Central memory CD8-positive, alpha-beta T cell (primary cell): ENCODE measurements around the gene FBXL14.
"Not testable (repeated sequence)": the region's sequence is repeated elsewhere in the genome, so short reads cannot be mapped to it uniquely, and the experiment has no call there.

Source experiments
- ATAC-seq: fragments of 150-1000 bp; cut with Tn5 transposase; replicated peaks from 2 replicates; pipeline ENCODE4 v1.10.0; 2022; ENCODE audit warnings: mild to moderate bottlenecking, moderate FRiP score, moderate number of reproducible peaks; ENCODE audit not compliant: poor library complexity, severe bottlenecking; ENCODE audit errors: extremely low read depth
- DNase-seq, 2 donors: peaks; one replicate each; pipeline ENCODE4 v3.0.0; 2021; ENCODE audit warnings: low spot score in 2 of 2
- H3K27ac Mint-ChIP-seq: one replicate; pipeline ENCODE4 v1.8.0; 2022; ENCODE audit warnings: low read depth, mild to moderate bottlenecking, moderate library complexity, mixed read lengths
- H3K27me3 Mint-ChIP-seq: one replicate; pipeline ENCODE4 v1.8.0; 2022; ENCODE audit warnings: mixed read lengths
- H3K36me3 Mint-ChIP-seq: one replicate; pipeline ENCODE4 v1.8.0; 2022; ENCODE audit warnings: mild to moderate bottlenecking, moderate library complexity, mixed read lengths; ENCODE audit not compliant: insufficient read depth
- H3K4me1 Mint-ChIP-seq: one replicate; pipeline ENCODE4 v1.8.0; 2022; ENCODE audit warnings: mixed read lengths
- H3K4me3 Mint-ChIP-seq: one replicate; pipeline ENCODE4 v1.8.0; 2022; ENCODE audit warnings: mild to moderate bottlenecking, moderate library complexity, mixed read lengths
- H3K9me3 Mint-ChIP-seq: one replicate; pipeline ENCODE4 v1.8.0; 2022; ENCODE audit warnings: mixed read lengths

Gene FBXL14

GRCh38 chr12:1566449-1567135 lies 27.8 kb downstream of the FBXL14 start:
- Mint-ChIP-seq H3K27ac (no peak overlapping the region), H3K4me3 (no peak overlapping the region), H3K4me1 (no peaks in the 10 kb centered on the region), H3K27me3 (peaks cover 3% of the 10 kb centered on the region), H3K36me3 (peaks cover 1% of the 10 kb centered on the region), H3K9me3 (no peaks in the 10 kb centered on the region)
- DNase-seq (no peak), ATAC-seq (no peak)

DNA sequence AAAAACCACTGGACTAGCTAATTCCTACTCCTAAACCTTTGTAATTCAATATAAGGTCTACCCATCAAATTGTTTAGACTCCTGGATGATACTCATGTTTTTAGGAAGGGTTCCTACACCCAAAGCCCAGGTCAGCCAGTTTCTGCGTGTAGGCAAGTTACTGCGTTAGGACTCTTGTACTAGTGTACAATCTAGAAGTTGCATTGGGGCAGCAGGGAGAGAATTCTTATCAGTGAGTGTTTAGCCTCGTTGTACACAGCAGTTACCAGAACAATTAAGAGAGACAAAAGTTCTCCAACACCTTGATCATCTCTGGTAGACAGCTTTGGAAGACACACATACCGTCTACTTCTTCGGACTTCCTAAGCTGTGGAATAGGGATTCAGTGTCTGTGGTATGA lies 29.2 kb downstream of the FBXL14 start:
- Mint-ChIP-seq H3K4me3 (no peak overlapping the region), H3K27me3 (peaks cover 2% of the 10 kb centered on the region), H3K9me3 (no peaks in the 10 kb centered on the region), H3K36me3 (peaks cover 1% of the 10 kb centered on the region), H3K4me1 (no peaks in the 10 kb centered on the region), H3K27ac (no peak overlapping the region)
- no peak for DNase-seq
- ATAC-seq = no peak

DNA sequence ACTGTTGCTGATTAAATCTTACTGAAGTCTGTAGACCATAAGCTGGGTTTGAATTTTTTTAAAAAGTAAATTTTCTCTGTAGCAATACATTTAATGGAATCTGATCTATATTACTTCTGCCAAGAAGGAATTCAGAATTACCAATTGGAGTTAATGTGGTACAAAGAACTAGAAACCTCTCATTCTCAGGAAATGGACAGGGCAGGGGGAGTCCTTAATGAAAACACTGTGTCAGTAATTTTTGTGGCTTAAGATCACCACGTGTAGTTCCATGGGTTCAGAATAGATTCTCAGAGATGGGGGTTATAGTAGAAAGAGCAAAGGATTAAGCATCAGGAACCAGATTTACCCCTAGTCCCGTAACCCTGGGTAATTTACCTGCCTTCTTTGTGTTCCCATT lies 30.3 kb downstream of the FBXL14 start:
- Mint-ChIP-seq H3K36me3 (peaks cover 1% of the 10 kb centered on the region), H3K4me3 (no peak overlapping the region)

DNA sequence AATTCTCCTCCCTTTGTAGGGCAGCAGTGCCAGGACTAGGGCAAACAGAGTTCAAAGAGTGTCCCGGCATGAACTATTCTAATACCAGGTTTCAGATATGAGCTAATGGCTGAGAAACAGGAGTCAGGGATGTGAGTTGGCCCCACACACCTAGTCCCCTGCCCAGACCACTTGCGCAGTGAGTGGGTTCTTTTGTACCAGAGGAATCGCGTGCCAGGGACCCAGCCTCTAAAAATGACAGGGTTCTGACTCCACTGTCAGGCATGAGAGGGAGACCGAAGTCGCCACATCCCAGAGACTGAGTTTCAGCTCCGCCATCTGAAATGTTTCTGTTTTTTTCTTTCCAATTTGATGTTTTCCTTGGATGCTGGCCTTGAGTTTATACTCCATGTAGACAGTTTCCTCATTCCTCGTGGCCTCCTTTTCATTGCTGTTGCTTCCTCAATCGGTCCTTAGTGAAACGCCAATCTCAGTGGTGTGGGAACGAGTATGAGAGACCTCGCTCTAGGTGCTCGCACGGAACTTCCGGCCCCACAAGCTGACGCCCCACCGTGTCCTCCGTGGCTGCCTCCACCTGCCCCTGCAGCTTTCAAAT lies 31.5 kb downstream of the FBXL14 start:
- Mint-ChIP-seq H3K9me3 (no peaks in the 10 kb centered on the region), H3K4me3 (no peak overlapping the region), H3K27me3 (peaks cover 14% of the 10 kb centered on the region), H3K27ac (no peak overlapping the region), H3K4me1 (no peaks in the 10 kb centered on the region), H3K36me3 (peaks cover 1% of the 10 kb centered on the region)
- DNase-seq = no peak
- ATAC-seq = no peak

More for the DNA sequence above, 30.3 kb downstream of the FBXL14 start:
- no peaks in the 10 kb centered on the region for H3K9me3 Mint-ChIP-seq
- no peak for DNase-seq
- H3K27me3 Mint-ChIP-seq = peaks cover 13% of the 10 kb centered on the region
- no peak overlapping the region for H3K27ac Mint-ChIP-seq
- H3K4me1 Mint-ChIP-seq = no peaks in the 10 kb centered on the region
- ATAC-seq = no peak

- DNase-seq (no peak), ATAC-seq (no peak)
- Mint-ChIP-seq H3K36me3 (peaks cover 1% of the 10 kb centered on the region), H3K9me3 (no peaks in the 10 kb centered on the region), H3K27ac (no peak overlapping the region), H3K4me1 (no peaks in the 10 kb centered on the region), H3K27me3 (peaks cover 14% of the 10 kb centered on the region), H3K4me3 (no peak overlapping the region)
Observed at GRCh38 chr12:1560704-1561103, 33.7 kb downstream of the FBXL14 start.

- H3K27ac Mint-ChIP-seq = no peak overlapping the region
- ATAC-seq (no peak), DNase-seq (no peak)
- H3K9me3 Mint-ChIP-seq = no peaks in the 10 kb centered on the region
- H3K27me3 Mint-ChIP-seq = peaks cover 14% of the 10 kb centered on the region
- H3K36me3 Mint-ChIP-seq = no peaks in the 10 kb centered on the region
- H3K4me3 Mint-ChIP-seq = no peak overlapping the region
- no peaks in the 10 kb centered on the region for H3K4me1 Mint-ChIP-seq
Observed at GRCh38 chr12:1559676-1560091, 34.7 kb downstream of the FBXL14 start.

DNA sequence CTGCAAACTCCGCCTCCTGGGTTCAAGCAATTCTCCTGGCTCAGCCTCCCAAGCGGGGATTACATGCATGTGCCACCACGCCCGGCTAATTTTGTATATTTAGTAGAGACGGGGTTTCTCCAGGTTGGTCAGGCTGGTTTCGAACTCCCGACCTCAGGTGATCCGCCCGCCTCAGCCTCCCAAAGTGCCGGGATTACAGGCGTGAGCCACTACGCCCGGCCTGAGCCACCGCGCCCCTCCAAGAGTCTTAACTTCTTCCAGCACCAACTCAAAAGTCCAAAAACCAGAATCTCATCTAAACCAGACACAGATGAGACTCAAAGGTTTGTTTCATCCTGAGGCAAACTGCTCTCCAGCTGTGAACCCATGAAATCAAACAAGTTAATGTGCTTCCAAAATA lies 36.3 kb downstream of the FBXL14 start:
- H3K4me3 Mint-ChIP-seq, H3K27ac Mint-ChIP-seq, H3K9me3 Mint-ChIP-seq, H3K36me3 Mint-ChIP-seq, ATAC-seq, H3K4me1 Mint-ChIP-seq, DNase-seq: not testable (repeated sequence)
- H3K27me3 Mint-ChIP-seq = peaks cover 29% of the 10 kb centered on the region

DNA sequence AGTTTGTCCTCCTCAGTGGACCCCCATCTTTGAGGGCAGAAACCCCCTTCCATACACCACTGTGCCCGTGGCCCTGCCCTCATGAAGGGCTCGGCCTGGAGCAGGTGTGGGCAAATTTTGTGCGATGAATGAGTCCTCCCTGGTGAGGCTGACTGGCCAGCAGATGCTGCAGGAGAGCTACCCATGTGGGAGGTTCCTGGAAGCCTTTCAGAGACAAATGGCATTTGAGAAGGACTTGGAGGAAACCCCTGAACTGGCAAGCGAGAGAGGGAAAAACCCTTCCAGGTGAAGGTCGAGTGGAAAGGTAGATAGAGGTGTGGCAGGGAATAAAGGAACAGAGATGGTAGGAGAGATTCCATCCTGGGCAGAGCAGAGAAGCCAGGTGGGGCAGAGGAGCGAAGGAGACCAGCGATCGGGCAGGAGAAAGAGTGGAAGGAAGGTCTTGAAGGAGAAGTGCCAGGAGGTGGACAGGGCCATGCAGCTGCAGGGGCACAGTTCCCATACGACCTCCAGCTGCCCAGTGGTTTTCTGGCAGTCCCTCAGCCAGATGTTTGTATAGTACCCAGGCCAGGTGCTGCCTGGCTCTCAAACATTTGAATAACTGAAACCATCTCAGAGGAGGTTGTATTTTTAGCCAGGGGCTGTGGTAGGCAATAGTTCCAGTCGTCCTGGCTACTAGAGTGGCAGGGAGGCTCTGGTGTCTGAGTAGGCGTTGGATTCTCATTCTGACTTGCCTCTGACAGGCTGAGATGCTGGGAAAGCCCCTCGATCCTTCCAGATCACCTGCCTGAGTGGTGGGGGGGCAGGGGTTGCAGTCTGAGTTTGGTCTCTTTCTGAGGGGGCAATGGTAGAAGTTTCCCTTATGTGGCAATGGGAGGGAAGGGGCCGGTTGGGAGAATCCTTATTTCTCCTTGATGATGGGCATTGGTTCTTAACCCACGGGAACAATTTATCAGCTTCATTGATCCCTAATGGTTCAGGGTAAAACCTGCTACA lies 40.1 kb downstream of the FBXL14 start:
- H3K36me3 Mint-ChIP-seq = no peaks in the 10 kb centered on the region
- no peak for DNase-seq

GRCh38 chr12:1553536-1553935 lies 40.8 kb downstream of the FBXL14 start:
- Mint-ChIP-seq H3K4me3 (no peak overlapping the region), H3K4me1 (no peaks in the 10 kb centered on the region)

More for the DNA sequence above, 40.1 kb downstream of the FBXL14 start:
- no peak for ATAC-seq
- Mint-ChIP-seq H3K4me3 (no peak overlapping the region), H3K27me3 (peaks cover 19% of the 10 kb centered on the region), H3K9me3 (no peaks in the 10 kb centered on the region), H3K4me1 (no peaks in the 10 kb centered on the region), H3K27ac (no peak overlapping the region)

DNA sequence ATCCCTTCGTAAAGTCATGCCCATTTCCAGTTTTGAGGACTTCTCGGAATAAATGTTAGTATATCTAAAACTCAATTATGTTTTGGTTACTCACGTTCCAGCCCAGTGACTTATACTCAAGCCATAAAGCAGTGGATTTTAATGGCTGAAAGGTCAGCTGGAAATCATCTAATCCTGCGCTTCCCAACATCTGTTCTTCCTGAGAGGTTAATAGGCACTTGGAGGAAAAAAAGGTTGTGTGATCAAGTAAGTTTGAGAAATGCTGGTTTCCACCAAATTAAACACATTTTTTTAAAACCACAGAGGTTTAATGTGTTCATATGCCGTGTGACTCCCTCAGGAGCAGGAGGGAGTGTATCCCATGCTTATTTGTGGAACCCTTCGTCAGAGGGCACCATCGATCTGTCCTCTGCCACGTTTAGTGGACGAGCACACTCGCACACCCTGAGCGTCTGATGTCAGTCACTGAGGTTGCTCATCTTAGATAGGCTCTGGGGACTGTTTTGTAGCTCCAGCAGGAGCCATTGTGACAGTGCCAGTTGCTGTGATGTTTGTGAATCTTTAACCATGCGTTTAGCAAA lies 41.4 kb downstream of the FBXL14 start:
- no peaks in the 10 kb centered on the region for H3K36me3 Mint-ChIP-seq
- DNase-seq (no peak), ATAC-seq (no peak)
- no peak overlapping the region for H3K27ac Mint-ChIP-seq
- H3K4me3 Mint-ChIP-seq = no peak overlapping the region
- no peaks in the 10 kb centered on the region for H3K4me1 Mint-ChIP-seq
- no peaks in the 10 kb centered on the region for H3K9me3 Mint-ChIP-seq
- peaks cover 28% of the 10 kb centered on the region for H3K27me3 Mint-ChIP-seq

More at GRCh38 chr12:1553536-1553935, 40.8 kb downstream of the FBXL14 start:
- Mint-ChIP-seq H3K27me3 (peaks cover 24% of the 10 kb centered on the region), H3K9me3 (no peaks in the 10 kb centered on the region), H3K36me3 (no peaks in the 10 kb centered on the region), H3K27ac (no peak overlapping the region)
- no peak for DNase-seq
- no peak for ATAC-seq

- DNase-seq = no peak
- Mint-ChIP-seq H3K27me3 (peaks cover 28% of the 10 kb centered on the region), H3K27ac (no peak overlapping the region), H3K9me3 (no peaks in the 10 kb centered on the region), H3K4me1 (no peaks in the 10 kb centered on the region), H3K4me3 (no peak overlapping the region), H3K36me3 (no peaks in the 10 kb centered on the region)
- ATAC-seq = no peak
Observed at GRCh38 chr12:1552171-1552570, 42.2 kb downstream of the FBXL14 start.

- no peaks in the 10 kb centered on the region for H3K9me3 Mint-ChIP-seq
- no peak overlapping the region for H3K4me3 Mint-ChIP-seq
- ATAC-seq (no peak), DNase-seq (no peak)
- peaks cover 28% of the 10 kb centered on the region for H3K27me3 Mint-ChIP-seq
- no peak overlapping the region for H3K27ac Mint-ChIP-seq
- H3K4me1 Mint-ChIP-seq = no peaks in the 10 kb centered on the region
- no peaks in the 10 kb centered on the region for H3K36me3 Mint-ChIP-seq
Observed at GRCh38 chr12:1551496-1551895, 42.9 kb downstream of the FBXL14 start.
